SK-N-SH treated with all-trans-retinoic acid at 6 μM for 48 hours (cell line): ENCODE measurements around the gene CBX5.

Experiments used
- CSRNP3 ChIP-seq: fragments of 250-450 bp; sonication (Bioruptor Pico); IDR thresholded peaks from 2 replicates; pipeline ENCODE4 v1.5.1; 2021; ENCODE audit warnings: mild to moderate bottlenecking, moderate library complexity
- ESRRG ChIP-seq: fragments of 250-450 bp; sonication (Bioruptor Pico); IDR thresholded peaks from 2 replicates; pipeline ENCODE4 v1.6.1; 2021; ENCODE audit warnings: mild to moderate bottlenecking
- ISL1 ChIP-seq: fragments of 250-450 bp; sonication (Bioruptor Pico); IDR thresholded peaks from 2 replicates; pipeline ENCODE4 v2.1.2; 2022; ENCODE audit warnings: mild to moderate bottlenecking, moderate library complexity
- PATZ1 ChIP-seq: fragments of 250-450 bp; sonication (Bioruptor Pico); IDR thresholded peaks from 2 replicates; pipeline ENCODE4 v1.8.0; 2020; ENCODE audit warnings: mild to moderate bottlenecking, moderate library complexity, borderline replicate concordance
- POU6F1 ChIP-seq: fragments of 250-450 bp; sonication (Bioruptor Pico); IDR thresholded peaks from 2 replicates; pipeline ENCODE4 v1.8.0; 2021; ENCODE audit warnings: low read depth, mild to moderate bottlenecking, moderate library complexity, borderline replicate concordance
- RARB ChIP-seq: fragments of 250-450 bp; sonication (Bioruptor Pico); IDR thresholded peaks from 2 replicates; pipeline ENCODE4 v1.8.0; 2021; ENCODE audit warnings: mild to moderate bottlenecking, moderate library complexity
- TCF4 ChIP-seq: fragments of 250-450 bp; sonication (Bioruptor Pico); IDR thresholded peaks from 2 replicates; pipeline ENCODE4 v1.8.0; 2021; ENCODE audit warnings: mild to moderate bottlenecking, moderate library complexity, borderline replicate concordance
- TOX ChIP-seq: fragments of 250-450 bp; sonication (Bioruptor Pico); IDR thresholded peaks from 2 replicates; pipeline ENCODE4 v1.8.0; 2021; ENCODE audit warnings: mild to moderate bottlenecking, moderate library complexity, borderline replicate concordance
- ZC3H10 ChIP-seq: fragments of 250-450 bp; sonication (Bioruptor Pico); IDR thresholded peaks from 2 replicates; pipeline ENCODE4 v1.5.1; 2021; ENCODE audit warnings: mild to moderate bottlenecking, moderate library complexity
- ZFP30 ChIP-seq: fragments of 450-650 bp; formaldehyde crosslinking; IDR thresholded peaks from 2 replicates; pipeline ENCODE4 v1.5.0; 2022; ENCODE audit warnings: mild to moderate bottlenecking, moderate library complexity
- ZNF565 ChIP-seq: fragments of 450-650 bp; formaldehyde crosslinking; conservative IDR thresholded peaks from 2 replicates; pipeline ENCODE4 v1.5.0; 2020; ENCODE audit warnings: low read depth, mild to moderate bottlenecking, moderate library complexity

GRCh38 chr12:54251667-54252284 lies 28.1 kb downstream of the CBX5 start:
- TF ChIP-seq TCF4 (CRISPR knock-in tag) (no peak), ZFP30 (CRISPR knock-in tag) (no peak), TOX (CRISPR knock-in tag) (no peak), CSRNP3 (no peak), ISL1 (no peak), ZC3H10 (CRISPR knock-in tag) (no peak), PATZ1 (CRISPR knock-in tag) (no peak), ZNF565 (CRISPR knock-in tag) (no peak), ESRRG (CRISPR knock-in tag) (no peak), RARB (CRISPR knock-in tag) (no peak), POU6F1 (CRISPR knock-in tag) (no peak)
